Measurements from ENCODE around the gene DLD. TPM values are rescaled to one million over a fixed set of nuclear protein-coding genes. Genes with fewer than 3 reads are reported as not detected.

The DLD gene
- total RNA-seq, 1 experiment from 2014 or later = 72.1 TPM

GRCh38 chr7:107898997-107899594, 8.1 kb downstream of the DLD start (continued):
- TF ChIP-seq ATF6 (CRISPR knock-in tag; IDR thresholded peaks at IDR 0.05) (no peak), RELA (CRISPR knock-in tag; IDR thresholded peaks at IDR 0.05; ENCODE audit: borderline replicate concordance) (no peak), KAT7 (CRISPR knock-in tag; IDR thresholded peaks at IDR 0.05; ENCODE audit: borderline replicate concordance) (no peak), SOX15 (CRISPR knock-in tag; IDR thresholded peaks at IDR 0.05) (no peak), FOXP4 (CRISPR knock-in tag; IDR thresholded peaks at IDR 0.05) (no peak), IRF2 (CRISPR knock-in tag; IDR thresholded peaks at IDR 0.05; ENCODE audit: borderline replicate concordance, low read depth) (no peak), ERG (CRISPR knock-in tag; IDR thresholded peaks at IDR 0.05) (no peak), ZNF512 (CRISPR knock-in tag; IDR thresholded peaks at IDR 0.05; ENCODE audit: borderline replicate concordance) (no peak), E2F1 (CRISPR knock-in tag; IDR thresholded peaks at IDR 0.05) (no peak), OVOL2 (CRISPR knock-in tag; IDR thresholded peaks at IDR 0.05; ENCODE audit: borderline replicate concordance) (no peak), ARID4B (CRISPR knock-in tag; IDR thresholded peaks at IDR 0.05; ENCODE audit: borderline replicate concordance) (no peak), ZBTB21 (CRISPR knock-in tag; IDR thresholded peaks at IDR 0.05; ENCODE audit: borderline replicate concordance) (no peak)

GRCh38 chr7:107900496-107901015, 9.6 kb downstream of the DLD start:
- ATAC-seq = no peak
- H3K9me3 Mint-ChIP-seq = no peaks in the 10 kb centered on the region
- TF ChIP-seq TP53 (CRISPR knock-in tag; IDR thresholded peaks at IDR 0.05) = no peak
- TF ChIP-seq ZNF138 (CRISPR knock-in tag; conservative IDR thresholded peaks at IDR 0.05) = no peak
- no peak for TF ChIP-seq IRF2 (CRISPR knock-in tag; IDR thresholded peaks at IDR 0.05; ENCODE audit: borderline replicate concordance, low read depth)
- no peak for TF ChIP-seq SOX15 (CRISPR knock-in tag; IDR thresholded peaks at IDR 0.05)
- TF ChIP-seq ZNF281 (CRISPR knock-in tag; IDR thresholded peaks at IDR 0.05) = no peak

More at GRCh38 chr7:107900496-107901015, 9.6 kb downstream of the DLD start:
- Mint-ChIP-seq H3K27me3 (ENCODE audit: low read depth) (no peaks in the 10 kb centered on the region), H3K36me3 (peaks cover 23% of the 10 kb centered on the region), H3K4me3 (no peak overlapping the region), H3K4me1 (peaks cover 14% of the 10 kb centered on the region), H3K27ac (no peak overlapping the region)
- ChIA-PET POLR2A (no interaction called here), CTCF (no interaction called here)
- no peak for DNase-seq (ENCODE audit: low spot score)
